ENCODE measurements around the gene GOLGA7B.

DNA sequence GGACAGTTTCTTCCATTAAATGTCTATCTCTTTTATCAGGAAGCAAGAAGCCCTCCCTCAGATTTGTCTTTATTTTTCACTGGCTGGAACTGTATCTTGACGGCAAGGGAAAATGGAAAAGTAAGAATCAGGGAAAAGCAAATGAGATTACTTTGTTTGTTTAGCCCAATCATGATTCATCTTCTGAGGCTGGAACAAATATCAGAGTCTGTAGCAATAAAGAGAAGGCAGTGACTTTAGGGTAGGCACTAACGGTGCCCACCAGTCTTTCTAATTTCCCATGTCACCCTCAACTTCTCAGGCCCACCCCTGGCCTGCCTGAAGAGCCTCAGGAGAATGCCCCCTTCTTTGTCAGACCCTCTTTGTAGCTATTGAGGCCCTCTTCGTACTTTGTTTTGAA is 36.3 kb upstream of the GOLGA7B start:
- TF ChIP-seq, protein P1, sequence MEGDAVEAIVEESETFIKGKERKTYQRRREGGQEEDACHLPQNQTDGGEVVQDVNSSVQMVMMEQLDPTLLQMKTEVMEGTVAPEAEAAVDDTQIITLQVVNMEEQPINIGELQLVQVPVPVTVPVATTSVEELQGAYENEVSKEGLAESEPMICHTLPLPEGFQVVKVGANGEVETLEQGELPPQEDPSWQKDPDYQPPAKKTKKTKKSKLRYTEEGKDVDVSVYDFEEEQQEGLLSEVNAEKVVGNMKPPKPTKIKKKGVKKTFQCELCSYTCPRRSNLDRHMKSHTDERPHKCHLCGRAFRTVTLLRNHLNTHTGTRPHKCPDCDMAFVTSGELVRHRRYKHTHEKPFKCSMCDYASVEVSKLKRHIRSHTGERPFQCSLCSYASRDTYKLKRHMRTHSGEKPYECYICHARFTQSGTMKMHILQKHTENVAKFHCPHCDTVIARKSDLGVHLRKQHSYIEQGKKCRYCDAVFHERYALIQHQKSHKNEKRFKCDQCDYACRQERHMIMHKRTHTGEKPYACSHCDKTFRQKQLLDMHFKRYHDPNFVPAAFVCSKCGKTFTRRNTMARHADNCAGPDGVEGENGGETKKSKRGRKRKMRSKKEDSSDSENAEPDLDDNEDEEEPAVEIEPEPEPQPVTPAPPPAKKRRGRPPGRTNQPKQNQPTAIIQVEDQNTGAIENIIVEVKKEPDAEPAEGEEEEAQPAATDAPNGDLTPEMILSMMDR (IDR thresholded peaks at IDR 0.05): no peak
- TF ChIP-seq POLR2A (IDR thresholded peaks at IDR 0.05): no peak
